Ramos (cell line): ENCODE data around the gene TTYH1.

Experiments
- in situ Hi-C: fragments of 300-500 bp; cut with MboI; formaldehyde crosslinking; loops from one replicate; pipeline ENCODE4 v1.14.3; 2022; ENCODE audit warnings: low sequenced_read_pairs; ENCODE audit not compliant: unreplicated experiment

The TTYH1 gene

DNA sequence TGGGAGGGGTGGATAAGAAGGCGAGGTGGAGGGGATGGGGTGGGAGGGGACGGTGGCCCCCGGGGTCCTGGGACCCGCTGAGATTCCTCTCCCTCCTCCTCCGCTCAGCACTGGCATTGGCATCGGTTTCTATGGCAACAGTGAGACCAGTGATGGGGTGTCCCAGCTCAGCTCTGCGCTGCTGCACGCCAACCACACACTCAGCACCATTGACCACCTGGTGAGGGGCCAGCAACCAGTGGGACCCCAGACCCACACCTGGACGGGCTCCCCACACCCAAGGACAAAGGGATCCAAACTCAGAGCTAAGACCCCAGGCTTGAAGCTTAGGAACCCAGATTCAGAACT, 5.9 kb downstream of the TTYH1 start:
- in situ Hi-C loops: no loop called here

GRCh38 chr19:54421521-54421920, 6.3 kb downstream of the TTYH1 start:
- in situ Hi-C loops: no loop called here

DNA sequence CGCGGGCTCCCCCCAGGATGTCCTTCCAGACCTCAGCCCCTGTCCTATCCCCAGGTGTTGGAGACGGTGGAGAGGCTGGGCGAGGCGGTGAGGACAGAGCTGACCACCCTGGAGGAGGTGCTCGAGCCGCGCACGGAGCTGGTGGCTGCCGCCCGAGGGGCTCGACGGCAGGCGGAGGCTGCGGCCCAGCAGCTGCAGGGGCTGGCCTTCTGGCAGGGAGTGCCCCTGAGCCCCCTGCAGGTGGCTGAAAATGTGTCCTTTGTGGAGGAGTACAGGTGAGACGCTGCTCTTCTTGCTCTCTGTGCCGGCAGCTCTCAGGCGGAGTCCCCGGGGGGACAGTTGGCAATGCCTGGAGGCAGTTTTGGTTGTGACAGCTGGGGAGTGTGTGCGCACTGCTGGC, 6.9 kb downstream of the TTYH1 start:
- in situ Hi-C loops: no loop called here

- in situ Hi-C loops: no loop called here
Measured at GRCh38 chr19:54424201-54424600, 8.9 kb downstream of the TTYH1 start.

GRCh38 chr19:54424660-54425381, 9.6 kb downstream of the TTYH1 start:
- in situ Hi-C loops: no loop called here

DNA sequence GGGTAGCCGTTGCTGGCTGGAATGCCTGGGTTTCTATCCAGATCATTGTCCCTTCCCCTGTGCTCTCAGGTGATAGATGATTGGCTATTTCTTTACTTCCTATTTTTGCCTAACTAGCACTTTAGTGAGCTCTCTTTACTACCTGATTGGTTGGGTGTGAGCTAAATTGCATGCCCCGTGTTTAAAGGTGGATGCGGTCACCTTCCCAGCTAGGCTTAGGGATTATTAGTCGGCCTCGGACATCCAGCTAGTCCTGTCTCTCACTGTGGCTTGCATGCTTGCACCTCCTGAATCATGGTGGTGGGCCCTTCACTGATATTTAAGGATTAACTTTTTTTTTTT, 10.1 kb downstream of the TTYH1 start:
- in situ Hi-C loops: no loop called here

- in situ Hi-C loops: no loop called here
Measured at GRCh38 chr19:54426291-54426931, 11.1 kb downstream of the TTYH1 start.

DNA sequence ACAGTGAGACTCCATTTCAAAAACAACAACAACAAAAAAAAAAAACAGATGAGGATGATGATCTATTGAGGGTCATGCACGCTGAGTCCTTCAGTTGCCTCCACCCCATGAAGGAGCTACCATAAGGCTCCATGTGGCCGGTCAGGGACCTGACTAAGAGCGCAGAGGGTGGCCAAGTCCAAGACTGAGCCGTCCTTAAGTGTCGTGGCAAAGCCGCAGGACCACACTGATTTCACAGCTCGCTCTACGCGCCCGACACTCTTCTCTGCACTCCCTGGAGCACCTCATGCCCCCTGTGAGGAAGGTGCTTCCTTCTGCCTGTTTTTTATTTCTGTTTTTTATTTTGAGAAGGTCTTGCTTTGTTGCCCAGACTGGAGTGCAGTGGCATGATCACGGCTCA, 12.3 kb downstream of the TTYH1 start:
- in situ Hi-C loops: no loop called here

DNA sequence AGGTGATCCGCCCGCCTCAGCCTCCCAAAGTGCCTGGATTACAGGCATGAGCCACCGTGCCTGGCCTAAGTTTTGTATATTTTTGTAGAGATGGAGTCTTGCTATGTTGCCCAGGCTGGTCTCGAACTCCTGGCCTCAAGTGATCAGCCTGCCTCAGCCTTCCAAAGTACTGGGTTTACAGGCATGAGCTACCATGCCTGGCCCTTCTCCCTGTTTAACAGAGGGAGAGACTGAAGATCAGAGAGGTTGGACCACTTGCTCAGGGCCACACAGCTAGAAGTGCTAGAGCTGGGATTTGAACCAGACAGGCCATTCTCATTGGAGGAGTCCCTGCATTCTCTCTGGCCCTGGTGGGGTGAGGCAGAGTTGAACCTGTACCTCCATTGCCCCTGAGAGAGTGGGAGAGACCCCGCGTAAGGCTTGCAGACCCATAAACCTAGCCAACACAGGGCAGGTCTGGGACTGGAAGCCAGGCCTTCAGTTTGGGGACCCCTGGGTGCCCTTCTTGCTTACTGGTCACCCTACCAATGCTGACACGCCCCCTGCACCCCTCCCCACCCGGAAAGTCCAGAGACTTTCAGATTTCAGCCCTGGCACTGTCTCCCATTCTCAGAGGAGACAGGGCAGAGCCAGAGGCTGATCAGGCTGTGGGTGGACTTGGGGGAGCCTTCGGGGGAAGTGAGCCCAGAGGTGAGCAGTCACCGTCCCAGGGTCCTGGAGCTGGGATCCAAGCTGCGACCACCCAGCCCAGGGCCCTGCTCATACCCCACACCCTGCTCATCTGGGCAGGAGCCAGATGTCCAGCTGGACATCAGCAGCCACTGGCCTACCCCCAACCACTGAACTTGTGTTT, 13.3 kb downstream of the TTYH1 start:
- in situ Hi-C loops: no loop called here

GRCh38 chr19:54429176-54429495, 13.9 kb downstream of the TTYH1 start:
- in situ Hi-C loops: no loop called here

DNA sequence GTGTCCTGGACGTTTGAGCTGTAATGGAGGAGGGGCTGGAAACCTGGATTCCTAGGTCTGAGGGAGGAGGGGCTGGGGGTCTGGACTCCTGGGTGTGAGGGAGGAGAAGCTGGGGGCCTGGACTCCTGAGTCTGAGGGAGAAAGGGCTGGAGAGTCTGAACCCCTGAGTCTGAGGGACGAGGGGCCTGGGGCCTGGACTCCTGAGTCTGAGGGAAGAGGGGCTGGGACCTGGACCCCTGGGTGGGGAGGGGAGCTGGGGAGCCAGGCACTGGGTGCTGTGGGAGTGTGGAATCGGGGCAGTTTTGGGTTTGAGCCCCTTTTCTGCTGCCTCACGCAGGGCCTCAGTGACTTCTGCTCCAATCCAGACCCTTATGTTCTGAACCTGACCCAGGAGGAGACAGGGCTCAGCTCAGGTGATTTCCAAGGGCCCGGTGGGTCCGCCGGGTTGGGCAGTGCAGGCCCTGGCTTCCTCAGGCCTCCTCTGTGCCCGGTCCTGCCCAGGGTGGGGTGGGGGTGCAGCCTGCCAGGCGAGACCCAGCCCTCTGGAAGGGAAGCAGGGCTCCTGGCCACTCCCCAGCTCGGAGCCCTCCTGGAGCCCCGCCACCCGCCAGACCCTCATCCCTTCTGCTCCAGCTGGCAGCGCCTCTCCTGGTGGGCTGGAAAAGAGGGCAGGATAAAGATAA, 14.4 kb downstream of the TTYH1 start:
- in situ Hi-C loops: no loop called here

DNA sequence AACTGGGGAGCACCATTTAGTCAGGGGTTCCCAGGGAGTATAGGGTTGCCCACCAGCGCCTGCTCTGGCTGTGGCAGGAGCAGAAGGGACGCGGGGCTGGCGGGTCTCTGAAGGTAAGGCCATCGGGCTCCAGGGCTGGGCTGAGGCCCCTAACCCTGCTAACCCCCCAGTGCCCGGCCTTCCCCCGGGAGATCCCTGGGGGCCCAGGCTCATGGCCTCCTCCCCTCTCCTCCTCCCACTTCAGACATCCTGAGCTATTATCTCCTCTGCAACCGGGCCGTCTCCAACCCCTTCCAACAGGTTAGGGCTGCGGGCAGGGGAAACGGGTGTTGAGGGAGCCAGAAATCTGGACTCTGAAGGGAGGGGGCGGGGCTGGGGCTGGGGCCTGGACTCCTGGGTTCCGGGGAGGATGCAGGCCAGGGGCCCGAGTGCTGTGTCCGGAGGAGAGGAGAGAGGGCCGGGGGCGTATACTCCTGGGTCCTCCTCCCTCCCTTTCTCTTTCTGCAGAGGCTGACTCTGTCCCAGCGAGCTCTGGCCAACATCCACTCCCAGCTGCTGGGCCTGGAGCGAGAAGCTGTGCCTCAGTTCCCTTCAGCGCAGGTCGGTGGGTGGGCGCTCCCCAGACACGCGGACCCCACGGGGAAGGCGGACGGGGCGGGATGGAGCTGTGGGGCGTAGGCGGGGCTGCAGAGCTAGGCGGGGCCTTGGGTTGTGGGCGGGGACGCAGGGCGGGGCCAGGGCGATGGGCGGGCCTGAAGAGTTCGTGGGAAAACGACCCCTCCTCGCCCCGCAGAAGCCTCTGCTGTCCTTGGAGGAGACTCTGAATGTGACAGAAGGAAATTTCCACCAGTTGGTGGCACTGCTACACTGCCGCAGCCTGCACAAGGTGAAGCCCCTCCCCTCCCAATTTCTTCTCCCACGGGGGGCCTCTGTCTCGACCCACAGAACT, 15.3 kb downstream of the TTYH1 start:
- in situ Hi-C loops: no loop called here

DNA sequence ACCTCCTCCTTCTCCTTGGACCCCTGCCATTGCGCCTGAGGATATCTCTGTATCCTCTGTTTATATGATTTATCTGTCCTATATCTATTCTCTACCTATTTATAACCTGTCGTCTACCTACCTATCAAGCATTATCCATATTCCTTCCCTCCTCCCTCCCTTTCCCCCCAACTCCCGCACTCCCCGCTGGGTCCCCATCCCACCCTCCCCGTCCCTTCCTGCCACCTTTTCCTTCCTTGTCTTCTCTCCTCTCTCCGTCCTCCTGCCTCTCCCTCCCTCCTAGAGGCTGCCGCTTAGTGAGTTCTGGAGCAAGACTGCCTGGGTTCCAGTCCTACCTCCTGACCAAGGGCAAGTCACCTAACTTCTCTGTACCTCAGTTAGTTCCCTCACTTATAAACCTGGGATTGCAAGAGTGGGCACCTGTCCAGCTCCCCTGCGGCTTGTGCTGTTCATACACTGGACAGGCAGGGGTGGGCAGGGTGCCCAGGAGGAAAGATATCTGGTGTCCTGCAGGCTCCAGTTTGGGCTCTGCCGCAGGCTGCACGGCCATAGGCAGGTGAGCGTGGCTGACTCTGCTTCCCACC, 16.1 kb downstream of the TTYH1 start:
- in situ Hi-C loops: no loop called here

- in situ Hi-C loops: no loop called here
Measured at GRCh38 chr19:54432144-54432738, 17.0 kb downstream of the TTYH1 start.

DNA sequence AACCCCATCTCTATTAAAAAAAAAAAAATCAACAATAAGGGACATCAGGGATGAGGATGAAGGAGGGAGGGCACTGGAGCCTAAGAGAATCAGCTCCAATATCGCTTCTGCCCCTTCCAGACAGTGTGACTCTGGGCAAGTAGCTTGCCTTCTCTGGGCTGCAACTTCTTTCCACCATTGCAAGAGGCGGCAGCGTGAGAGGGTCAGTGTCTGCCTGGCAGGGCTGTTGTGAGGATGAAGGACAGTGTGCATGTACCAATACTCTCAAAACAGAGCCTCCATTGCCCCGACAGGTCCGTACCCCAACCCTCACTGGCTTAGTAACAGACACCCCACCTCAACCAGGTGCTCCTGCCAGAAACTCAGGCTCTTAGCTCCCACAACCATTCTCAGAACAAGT, 18.4 kb downstream of the TTYH1 start:
- in situ Hi-C loops: no loop called here

DNA sequence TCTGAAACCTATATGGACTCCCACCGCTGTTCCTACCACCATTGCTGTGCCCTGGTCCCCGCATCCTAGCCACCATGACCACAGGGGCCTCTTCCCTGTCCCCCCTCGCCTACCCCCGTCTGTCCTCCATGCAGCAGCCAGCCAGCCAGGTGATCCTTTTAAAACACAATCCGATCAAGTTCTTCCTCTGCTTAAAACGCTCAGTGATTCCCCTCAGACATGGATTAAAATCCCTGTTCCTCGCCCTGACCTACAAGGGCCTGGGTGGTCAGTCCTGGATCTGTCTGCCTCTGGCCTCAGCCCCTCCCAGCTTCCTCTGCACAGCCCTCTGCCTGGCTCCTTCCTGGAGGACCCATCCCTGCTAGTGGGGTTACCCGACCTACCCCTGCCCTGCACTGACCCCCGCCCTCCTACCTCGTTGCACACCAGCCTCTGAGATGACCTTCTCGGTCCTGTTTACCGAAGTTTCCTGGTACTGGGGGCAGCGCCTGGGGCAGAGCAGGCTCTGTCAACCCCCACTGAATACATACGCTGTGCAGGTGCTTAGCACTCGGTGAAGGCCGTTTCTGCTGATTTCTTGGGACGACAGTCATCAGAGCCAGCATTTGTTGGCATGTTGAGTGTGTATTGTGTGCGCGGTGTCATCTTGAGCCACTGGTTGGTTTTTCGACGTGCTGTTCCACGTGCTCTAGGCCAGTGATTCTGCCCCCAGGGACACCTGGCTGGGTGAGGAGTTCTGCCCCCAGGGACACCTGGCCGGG, 19.0 kb downstream of the TTYH1 start:
- in situ Hi-C loops: no loop called here

GRCh38 chr19:54434873-54435214, 19.6 kb downstream of the TTYH1 start:
- in situ Hi-C loops: no loop called here

DNA sequence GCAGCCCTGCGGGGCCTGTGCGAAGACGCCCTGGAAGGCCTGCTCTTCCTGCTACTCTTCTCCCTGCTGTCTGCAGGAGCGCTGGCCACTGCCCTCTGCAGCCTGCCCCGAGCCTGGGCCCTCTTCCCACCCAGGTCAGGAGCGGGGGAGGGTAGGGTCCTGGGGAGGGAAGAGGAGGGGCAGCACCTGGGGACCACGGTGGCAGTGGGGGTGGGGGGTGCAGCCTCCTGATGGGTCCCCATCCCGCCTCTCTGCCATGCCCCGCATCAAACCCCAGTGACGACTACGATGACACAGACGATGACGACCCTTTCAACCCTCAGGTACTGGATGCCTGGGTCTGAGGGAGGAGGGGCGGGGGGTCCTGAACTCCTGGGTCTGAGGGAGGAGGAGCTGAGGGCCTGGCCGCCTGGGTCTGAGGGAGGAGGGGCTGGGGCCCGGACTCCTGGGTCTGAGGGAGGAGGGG, 20.3 kb downstream of the TTYH1 start:
- in situ Hi-C loops: no loop called here
